Urinary bladder (tissue), 4 donors: Measurements from ENCODE around the gene RAP1A. TPM values are rescaled to one million over a fixed set of nuclear protein-coding genes. Genes with fewer than 3 reads are reported as not detected.
A peak's percentile ranks its signal among the peaks of the same experiment; 100 is the strongest.

Experiments
- DNase-seq: peaks from one replicate; pipeline ENCODE4 v3.0.0-alpha.2; 2015; ENCODE audit errors: extremely low spot score
- H3K27ac ChIP-seq: one replicate; pipeline ENCODE4 v1.5.1; 2013; ENCODE audit warnings: low read depth, mild to moderate bottlenecking, moderate library complexity
- H3K36me3 ChIP-seq: one replicate; pipeline ENCODE4 v1.6.1; 2013; ENCODE audit warnings: mild to moderate bottlenecking, moderate library complexity; ENCODE audit not compliant: insufficient read depth
- H3K4me1 ChIP-seq: one replicate; pipeline ENCODE4 v1.6.1; 2013; ENCODE audit warnings: mild to moderate bottlenecking, moderate library complexity; ENCODE audit not compliant: insufficient read depth
- H3K4me3 ChIP-seq: one replicate; pipeline ENCODE4 v1.5.1; 2013; ENCODE audit warnings: low read depth, low read length
- WGBS: extraction: QIAGEN DNeasy Blood & Tissue Kit; methylation state at CpG from one replicate; pipeline ENCODE4 v1.1.7; 2013; 5-methylcytosine and 5-hydroxymethylcytosine counted together
- polyA plus RNA-seq: library from polyadenylated mRNA; stranded (reverse); fragments of 200-250 nt; gene quantifications from one replicate; pipeline ENCODE4 v1.2.3, GENCODE V29; 2013
- total RNA-seq: library from RNA; depleted of rRNA; stranded (reverse); fragments of >200 nt; gene quantifications from one replicate; pipeline ENCODE4 v1.2.3, GENCODE V29; 2014
- donor health status: healthy with polysubstance abuse.
- donor health status: healthy.

The RAP1A gene
- total and polyA plus RNA-seq, 2 donors = 89.8 to 199 TPM

- DNase-seq = no peak
- Histone ChIP-seq H3K4me1 (peaks cover 2% of the 10 kb centered on the region), H3K4me3 (no peak overlapping the region), H3K27ac (no peak overlapping the region), H3K36me3 (no peaks in the 10 kb centered on the region)
- whole genome bisulfite sequencing = 83% methylated on average over 10 of the region's 10 CpGs
Measured at GRCh38 chr1:111649227-111649626, 29.6 kb downstream of the RAP1A start.

- 62% methylated on average over 1 of the region's 1 CpG for WGBS
- Histone ChIP-seq H3K27ac (no peak overlapping the region), H3K4me1 (peaks cover 2% of the 10 kb centered on the region), H3K36me3 (no peaks in the 10 kb centered on the region), H3K4me3 (no peak overlapping the region)
- DNase-seq = peak; percentile 25
Measured at GRCh38 chr1:111649648-111650047, 30.1 kb downstream of the RAP1A start.

GRCh38 chr1:111653709-111654108, 34.1 kb downstream of the RAP1A start:
- Histone ChIP-seq H3K4me3 (no peak overlapping the region), H3K36me3 (no peaks in the 10 kb centered on the region), H3K4me1 (no peaks in the 10 kb centered on the region), H3K27ac (no peak overlapping the region)
- WGBS = 74% methylated on average over 1 of the region's 1 CpG
- DNase-seq = no peak

GRCh38 chr1:111654839-111655238, 35.2 kb downstream of the RAP1A start:
- Histone ChIP-seq H3K4me1 (no peaks in the 10 kb centered on the region), H3K27ac (no peak overlapping the region), H3K4me3 (no peak overlapping the region), H3K36me3 (no peaks in the 10 kb centered on the region)
- DNase-seq = no peak
- WGBS = 70% methylated on average over 4 of the region's 4 CpGs

- peak; percentile 26 for DNase-seq
- H3K36me3 ChIP-seq = no peaks in the 10 kb centered on the region
- peak overlapping the region; percentile 2 for H3K27ac ChIP-seq
- 63% methylated on average over 5 of the region's 5 CpGs for WGBS
- H3K4me3 ChIP-seq = no peak overlapping the region
- no peaks in the 10 kb centered on the region for H3K4me1 ChIP-seq
Measured at GRCh38 chr1:111656086-111657017, 36.8 kb downstream of the RAP1A start.

- Histone ChIP-seq H3K27ac (no peak overlapping the region), H3K36me3 (no peaks in the 10 kb centered on the region), H3K4me3 (no peak overlapping the region), H3K4me1 (no peaks in the 10 kb centered on the region)
- DNase-seq = no peak
- WGBS = 84% methylated on average over 5 of the region's 5 CpGs
Measured at GRCh38 chr1:111658622-111659021, 39.0 kb downstream of the RAP1A start.

GRCh38 chr1:111660204-111661150, 40.9 kb downstream of the RAP1A start:
- no peaks in the 10 kb centered on the region for H3K4me1 ChIP-seq
- no peaks in the 10 kb centered on the region for H3K36me3 ChIP-seq
- DNase-seq = no peak
- H3K4me3 ChIP-seq = no peak overlapping the region
- WGBS = 46% methylated on average over 5 of the region's 5 CpGs
- no peak overlapping the region for H3K27ac ChIP-seq

GRCh38 chr1:111664652-111665051, 45.1 kb downstream of the RAP1A start:
- no peaks in the 10 kb centered on the region for H3K4me1 ChIP-seq
- no peak overlapping the region for H3K27ac ChIP-seq

GRCh38 chr1:111665497-111665896, 45.9 kb downstream of the RAP1A start:
- no peak overlapping the region for H3K27ac ChIP-seq
- H3K4me1 ChIP-seq = no peaks in the 10 kb centered on the region
- no peaks in the 10 kb centered on the region for H3K36me3 ChIP-seq
- DNase-seq = no peak
- no peak overlapping the region for H3K4me3 ChIP-seq

More at GRCh38 chr1:111664652-111665051, 45.1 kb downstream of the RAP1A start:
- Histone ChIP-seq H3K4me3 (no peak overlapping the region), H3K36me3 (no peaks in the 10 kb centered on the region)
- 49% methylated on average over 1 of the region's 1 CpG for WGBS
- no peak for DNase-seq

GRCh38 chr1:111666828-111667227, 47.2 kb downstream of the RAP1A start:
- no peaks in the 10 kb centered on the region for H3K36me3 ChIP-seq
- no peaks in the 10 kb centered on the region for H3K4me1 ChIP-seq
- 74% methylated on average over 1 of the region's 1 CpG for WGBS
- no peak for DNase-seq
- H3K27ac ChIP-seq = no peak overlapping the region
- H3K4me3 ChIP-seq = no peak overlapping the region

GRCh38 chr1:111669268-111669667, 49.7 kb downstream of the RAP1A start:
- Histone ChIP-seq H3K36me3 (no peaks in the 10 kb centered on the region), H3K27ac (no peak overlapping the region), H3K4me1 (peaks cover 1% of the 10 kb centered on the region), H3K4me3 (no peak overlapping the region)
- WGBS = 16% methylated on average over 1 of the region's 1 CpG
- DNase-seq = no peak

GRCh38 chr1:111671852-111672251, 52.3 kb downstream of the RAP1A start:
- Histone ChIP-seq H3K27ac (no peak overlapping the region), H3K36me3 (no peaks in the 10 kb centered on the region), H3K4me3 (no peak overlapping the region), H3K4me1 (peaks cover 1% of the 10 kb centered on the region)
- no peak for DNase-seq

GRCh38 chr1:111672331-111672730, 52.7 kb downstream of the RAP1A start:
- 45% methylated on average over 2 of the region's 2 CpGs for WGBS
- H3K27ac ChIP-seq = no peak overlapping the region

GRCh38 chr1:111677604-111678003, 58.0 kb downstream of the RAP1A start:
- H3K4me1 ChIP-seq = peaks cover 1% of the 10 kb centered on the region
- DNase-seq = no peak
- no peaks in the 10 kb centered on the region for H3K36me3 ChIP-seq
- no peak overlapping the region for H3K27ac ChIP-seq
- 98% methylated on average over 6 of the region's 6 CpGs for WGBS
- no peak overlapping the region for H3K4me3 ChIP-seq

More at GRCh38 chr1:111672331-111672730, 52.7 kb downstream of the RAP1A start:
- Histone ChIP-seq H3K36me3 (no peaks in the 10 kb centered on the region), H3K4me3 (no peak overlapping the region), H3K4me1 (peaks cover 1% of the 10 kb centered on the region)
- no peak for DNase-seq
